Mucosa of gallbladder (tissue), 1 donor: Measurements from ENCODE around the gene MSI2. TPM values are rescaled to one million over a fixed set of nuclear protein-coding genes. Genes with fewer than 3 reads are reported as not detected.

Source experiments
- DNase-seq: peaks from one replicate; pipeline ENCODE4 v3.0.0-alpha.2; 2020; ENCODE audit warnings: low spot score
- total RNA-seq: library from RNA; stranded (reverse); gene quantifications from one replicate; pipeline ENCODE4 v1.2.1, GENCODE V29; 2021
- donor health status: DM: no; HTN: no; CAD: no.

Gene MSI2
- total RNA-seq, 1 donor from 2014 or later, result 133 TPM

DNA sequence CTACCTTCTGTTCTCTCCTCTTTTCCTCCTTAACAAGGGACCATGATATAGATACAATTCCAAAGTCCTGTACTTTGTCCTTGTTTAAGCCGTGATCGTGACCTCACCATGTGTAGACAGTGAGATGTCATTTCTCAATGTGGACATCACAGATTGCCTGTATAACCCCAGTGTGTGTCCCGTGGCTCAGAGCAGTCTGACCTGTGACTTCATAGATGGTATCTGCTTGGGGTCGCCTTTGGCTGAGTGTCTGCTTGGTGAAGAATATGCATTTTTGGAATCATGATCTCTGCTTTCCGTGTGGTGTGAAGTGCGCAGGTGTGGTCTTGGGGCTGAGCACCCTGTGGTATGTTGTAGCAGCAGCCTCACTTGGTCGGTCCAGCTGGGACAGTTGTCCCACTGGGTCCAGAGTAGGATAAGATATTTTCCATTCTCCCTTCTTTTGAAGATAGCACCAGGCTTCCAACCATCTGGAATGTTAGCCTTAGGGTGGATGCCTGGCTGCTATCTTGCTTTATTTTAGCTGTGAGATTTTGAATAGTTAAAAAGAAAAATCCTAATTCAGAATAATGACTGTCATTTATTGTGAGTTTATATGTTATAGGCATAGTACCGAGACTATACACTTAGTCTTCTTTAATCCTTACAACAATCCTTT, 13.4 kb downstream of the MSI2 start:
- no peak for DNase-seq

DNA sequence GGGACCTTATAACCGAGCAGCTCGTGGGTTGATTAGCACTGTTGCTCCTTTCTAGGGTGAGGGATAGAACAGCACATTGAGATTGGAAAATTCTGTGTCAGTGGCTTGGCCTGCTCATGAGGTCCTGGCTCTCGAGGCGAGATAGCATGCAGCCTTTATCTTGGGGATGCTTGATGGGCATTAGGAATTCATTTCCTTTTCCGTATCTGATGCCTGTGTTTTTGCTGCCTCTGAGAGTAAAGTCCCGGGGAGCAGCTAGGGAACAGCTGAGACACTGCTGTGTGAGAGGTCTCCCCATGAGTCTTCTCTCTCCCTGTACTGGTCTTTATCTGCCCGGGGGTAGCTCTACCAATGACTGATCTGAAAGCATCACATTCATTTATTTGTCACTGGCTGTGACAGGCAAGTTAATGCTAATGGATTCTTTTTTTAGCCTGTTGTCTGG, 14.5 kb downstream of the MSI2 start:
- no peak for DNase-seq

DNA sequence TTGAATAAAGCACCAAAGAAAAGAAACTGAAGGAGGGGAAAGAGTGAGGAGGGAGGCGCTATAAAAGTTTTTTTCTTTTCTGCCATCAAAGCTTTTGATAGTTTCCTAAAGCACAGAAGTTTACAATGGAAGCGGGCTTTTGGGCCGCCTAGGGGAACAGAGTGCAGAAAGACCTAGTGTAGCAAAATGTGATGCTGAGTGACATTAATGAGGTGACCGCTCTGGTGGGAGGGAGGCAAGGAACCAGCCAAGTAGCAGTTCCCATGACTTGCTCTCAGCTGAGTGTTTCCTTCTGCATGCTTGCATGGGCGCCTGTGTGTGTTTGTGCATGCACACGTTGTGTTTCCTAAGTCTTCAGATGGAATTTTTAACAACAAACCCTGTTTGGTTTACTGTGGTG, 15.5 kb downstream of the MSI2 start:
- DNase-seq, result no peak

DNA sequence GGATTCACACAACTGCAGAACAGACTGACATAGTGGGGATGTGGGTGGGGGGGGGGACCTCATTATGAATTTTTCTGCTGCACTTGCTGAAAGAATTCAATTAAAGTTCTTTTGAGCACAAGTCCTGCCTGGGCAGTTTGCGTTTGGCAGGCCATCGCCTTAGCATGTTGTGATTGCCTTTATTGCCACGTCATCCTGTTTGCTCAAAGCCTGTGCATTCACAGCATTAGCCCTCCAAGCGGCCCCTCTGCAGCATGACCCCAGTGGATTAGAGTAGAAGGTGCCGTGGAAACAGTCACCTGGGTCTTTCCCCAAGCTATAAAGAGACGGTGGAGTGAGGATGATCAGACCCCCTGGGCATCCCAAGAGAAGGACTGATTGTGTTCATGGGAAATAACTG, 17.2 kb downstream of the MSI2 start:
- DNase-seq, result no peak

DNA sequence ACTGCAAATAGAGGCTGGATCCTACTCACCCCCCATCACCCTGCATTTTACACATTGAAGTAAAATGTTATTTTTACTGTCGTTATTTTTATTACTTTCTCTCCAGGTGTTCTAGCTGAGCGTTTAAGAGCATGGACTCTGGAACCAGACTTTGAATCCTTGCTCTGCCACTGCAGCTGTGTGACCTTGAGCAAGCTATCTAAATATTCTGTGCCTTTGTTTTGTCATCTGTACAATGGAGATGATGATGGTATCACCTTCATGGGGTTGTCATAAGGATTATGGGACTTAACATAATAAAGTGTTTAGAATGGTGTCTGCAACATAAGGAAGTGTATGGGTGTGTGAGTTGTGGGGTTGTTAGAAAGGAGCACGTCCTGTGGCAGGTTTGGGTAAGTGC, 17.8 kb downstream of the MSI2 start:
- DNase-seq, result no peak

DNA sequence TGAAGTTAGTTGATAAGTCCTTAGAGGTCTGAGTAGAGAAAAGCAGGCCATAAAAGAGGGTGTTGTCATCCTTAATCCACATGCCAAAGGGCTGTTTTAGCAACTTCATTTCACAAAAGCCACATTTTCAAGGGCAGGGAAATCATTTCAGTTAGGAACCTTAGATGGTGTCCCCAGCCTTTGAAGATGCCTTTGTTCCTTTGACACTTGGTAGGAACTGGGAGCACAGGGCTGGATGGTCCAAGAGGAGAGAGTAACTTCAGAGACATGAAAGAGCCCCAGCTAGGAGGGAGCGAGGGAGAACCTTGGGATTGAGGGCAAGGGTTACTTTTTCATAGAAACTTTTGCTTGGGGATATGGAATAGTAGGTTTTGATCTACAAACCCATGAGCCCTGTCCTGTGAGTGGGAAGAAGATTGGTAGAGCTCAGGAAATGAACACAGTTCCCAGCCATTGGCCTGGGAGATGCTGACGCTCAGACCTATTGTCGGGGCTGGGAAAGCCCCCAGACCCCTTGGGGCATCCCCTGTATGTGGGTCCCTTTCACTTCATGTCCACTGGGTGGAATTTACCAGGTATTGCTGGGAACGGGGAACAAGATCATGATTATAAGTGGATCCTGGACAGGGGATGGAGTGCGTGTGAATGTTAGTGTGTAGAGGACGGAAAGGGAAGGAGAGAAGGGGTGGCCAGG, 18.9 kb downstream of the MSI2 start:
- no peak for DNase-seq

DNA sequence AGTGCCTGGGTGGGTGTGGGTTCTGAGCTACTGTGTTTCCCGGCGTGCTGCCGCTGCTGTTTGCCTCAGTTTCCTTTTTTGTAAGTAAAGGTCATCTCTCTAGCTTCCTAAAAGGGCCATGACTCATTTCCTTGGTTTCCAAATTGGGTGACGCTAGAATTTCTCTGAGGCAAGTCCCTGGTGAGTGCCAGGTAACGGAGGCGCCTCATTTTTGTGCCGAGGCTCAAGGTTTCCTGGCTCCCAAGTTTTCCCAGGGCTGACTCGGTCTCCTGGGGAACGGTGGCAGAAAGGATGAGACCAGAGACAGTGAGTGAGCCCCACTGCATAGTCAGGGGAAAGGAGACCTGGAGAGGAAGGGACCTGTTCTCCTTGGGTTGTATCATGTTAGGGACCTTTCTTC, 20.3 kb downstream of the MSI2 start:
- no peak for DNase-seq

DNA sequence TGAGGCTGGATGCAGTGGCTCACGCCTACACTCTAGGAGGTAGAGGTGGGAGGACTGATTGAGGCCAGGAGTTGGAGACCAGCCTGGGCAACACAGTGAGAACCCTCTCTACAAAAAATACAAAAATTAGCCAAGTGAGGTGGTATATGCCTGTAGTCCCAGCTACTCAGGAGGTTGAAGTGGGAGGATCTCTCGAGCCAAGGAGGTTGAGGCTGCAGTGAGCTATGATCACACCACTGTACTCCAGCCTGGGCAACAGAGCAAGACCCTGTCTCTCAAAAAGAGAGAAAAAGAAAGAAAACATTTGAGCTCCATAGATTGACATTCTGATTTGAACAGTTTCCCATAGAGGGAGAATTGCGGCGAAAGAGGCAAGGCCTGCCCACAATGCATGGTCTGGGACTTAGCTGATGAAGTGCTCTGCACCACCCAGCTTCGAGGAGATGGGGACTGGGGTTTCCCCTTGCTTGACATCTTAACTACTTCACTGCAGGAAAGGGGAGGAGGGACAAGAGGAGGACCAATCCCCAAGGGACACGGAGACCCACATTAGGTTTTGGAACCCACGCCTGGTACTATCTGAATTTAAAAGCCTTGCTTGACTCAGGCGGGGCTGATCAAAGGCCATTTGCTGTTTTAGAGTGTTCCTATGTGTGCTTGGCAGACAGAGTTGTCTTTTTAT, 21.7 kb downstream of the MSI2 start:
- DNase-seq, result no peak

DNA sequence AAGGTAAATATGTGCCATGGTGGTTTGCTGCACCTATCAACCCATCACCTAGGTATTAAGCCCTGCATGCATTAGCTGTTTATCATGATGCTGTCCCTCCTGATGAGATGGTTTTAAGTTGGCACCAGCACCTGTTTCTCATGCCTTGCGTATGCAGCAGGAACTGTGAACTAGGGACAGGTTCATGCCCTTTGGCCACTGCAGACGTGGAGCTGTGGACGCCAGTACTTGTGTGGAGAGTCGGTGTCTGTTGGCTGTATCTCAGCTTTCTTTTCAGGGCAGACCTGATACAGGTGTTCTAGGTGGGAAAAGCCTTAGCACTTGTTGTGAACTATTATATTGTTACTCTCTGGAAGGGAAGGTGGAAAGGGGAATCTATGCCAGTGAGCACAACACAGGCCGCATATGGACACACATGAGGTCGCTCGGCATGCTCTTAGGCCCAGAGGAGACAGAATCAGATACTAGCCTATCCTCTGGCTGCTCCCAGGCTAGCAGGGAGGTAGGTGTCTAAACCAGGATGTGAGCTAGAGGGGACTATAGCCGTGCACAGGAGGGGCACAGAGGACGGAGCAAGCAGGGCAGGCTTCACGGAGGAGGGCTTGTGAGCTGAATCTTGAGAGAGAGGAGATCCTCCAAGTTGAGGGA, 22.5 kb downstream of the MSI2 start:
- no peak for DNase-seq

DNA sequence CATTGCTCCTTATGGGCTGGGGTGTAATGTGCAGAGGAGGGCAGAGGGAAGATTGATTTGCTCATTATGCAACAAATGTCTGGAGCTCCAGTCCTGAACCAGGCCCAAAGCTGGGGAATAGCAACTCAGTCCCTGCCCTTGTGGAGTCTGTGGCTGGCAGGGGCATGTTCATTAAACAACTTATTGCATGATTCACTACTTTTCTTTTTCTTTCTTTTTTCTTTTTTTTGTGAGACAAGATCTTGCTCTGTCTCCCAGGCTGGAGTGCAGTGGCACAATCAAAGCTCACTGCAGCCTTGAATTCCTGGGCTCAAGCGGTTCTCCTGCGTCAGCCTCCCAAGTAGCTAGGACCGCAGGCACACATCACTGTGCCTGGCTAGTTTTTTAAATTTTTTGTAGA, 23.1 kb downstream of the MSI2 start:
- DNase-seq, result no peak

DNA sequence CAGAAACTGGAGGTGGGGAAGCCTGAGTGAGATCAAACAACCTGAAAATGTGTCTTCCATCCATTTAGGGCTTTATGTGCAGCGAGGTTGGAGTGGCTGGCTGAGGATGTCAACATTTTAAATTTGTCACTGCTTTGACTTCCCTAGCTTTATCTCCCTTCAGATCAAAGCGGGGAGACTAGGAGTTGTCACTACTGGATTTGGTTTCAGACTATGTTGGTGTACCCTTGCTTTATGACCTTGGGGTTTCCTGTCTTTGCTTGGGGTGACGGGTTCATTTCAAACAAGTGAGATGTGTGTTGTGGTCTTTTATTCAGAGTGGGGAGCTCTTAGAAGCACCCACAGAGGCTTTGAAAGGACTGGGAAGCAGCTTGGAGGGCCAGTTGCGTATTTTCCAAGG, 25.6 kb downstream of the MSI2 start:
- DNase-seq, result no peak

DNA sequence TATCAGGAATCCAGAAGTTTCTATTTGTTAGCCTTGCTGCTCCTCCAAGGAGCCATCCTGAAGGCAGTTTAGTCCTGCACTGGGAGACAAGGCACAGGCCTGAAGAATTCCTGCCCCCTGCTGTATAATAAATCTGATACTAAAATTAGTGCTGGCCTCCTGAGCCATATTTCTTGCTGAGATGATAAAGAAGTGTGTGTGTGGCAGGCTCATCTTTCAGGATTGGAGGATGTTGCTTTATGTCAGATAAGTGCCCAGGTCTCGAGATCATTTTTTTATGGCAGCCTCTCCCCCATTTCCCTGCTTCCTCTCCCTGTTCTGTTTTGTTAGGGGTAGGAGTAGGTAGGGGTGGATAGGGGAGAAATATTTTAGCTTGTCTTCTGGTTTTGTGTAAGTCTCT, 26.0 kb downstream of the MSI2 start:
- DNase-seq, result no peak

DNA sequence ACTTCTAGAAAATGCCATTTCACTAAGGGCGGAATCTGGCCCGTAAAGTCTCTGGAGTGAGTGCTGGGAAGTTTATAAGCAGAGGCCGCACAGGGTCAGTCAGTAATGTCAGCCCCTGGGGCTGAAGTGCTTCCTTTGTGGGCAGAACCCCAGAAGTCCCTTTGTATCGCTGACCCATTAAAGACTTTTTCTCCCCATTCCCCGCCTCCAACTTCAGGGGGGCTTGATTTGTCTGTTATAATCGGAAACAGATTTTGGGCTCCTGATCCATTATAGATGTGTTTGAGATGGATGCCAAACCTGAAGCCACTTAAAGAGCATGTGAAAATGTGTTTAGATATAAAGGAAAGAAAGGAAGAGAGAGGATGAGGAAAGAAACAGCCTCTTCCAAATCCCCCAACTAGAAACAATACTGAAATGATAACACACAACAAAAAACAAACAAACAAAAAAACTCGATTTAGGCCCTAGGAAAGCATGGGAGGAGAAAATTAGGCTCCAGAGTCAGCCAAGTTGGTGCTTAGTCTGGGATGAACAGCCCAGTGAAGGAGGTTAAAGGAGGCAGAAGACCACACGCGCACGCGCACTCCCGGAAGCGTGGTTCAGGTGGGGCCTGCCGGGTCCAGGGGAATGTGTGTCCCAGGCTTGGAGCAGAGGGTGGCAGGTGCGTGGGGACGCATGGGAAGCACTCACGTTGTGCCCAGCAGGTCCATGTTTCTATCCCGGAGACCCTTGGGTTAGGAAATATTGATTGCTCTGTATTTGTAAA, 27.1 kb downstream of the MSI2 start:
- DNase-seq, result no peak

DNA sequence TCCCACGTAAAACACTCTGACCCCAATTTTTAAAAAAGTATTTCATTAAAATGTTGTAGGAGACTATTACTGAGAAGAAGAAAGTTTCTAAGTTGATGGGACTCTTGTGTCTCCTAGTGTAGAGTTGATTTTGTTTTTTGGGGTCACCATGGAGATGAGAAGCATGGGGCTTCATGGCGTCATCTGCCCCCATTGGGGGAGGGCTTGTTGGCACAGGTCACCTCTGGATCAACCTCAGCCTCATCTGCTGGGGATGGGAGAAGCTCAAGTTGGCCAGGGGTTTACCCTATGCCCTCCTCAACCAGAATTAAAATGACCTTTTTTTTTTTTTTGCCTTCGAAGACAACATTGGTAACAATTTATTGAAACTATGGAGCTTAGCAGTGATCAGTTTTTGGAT, 28.3 kb downstream of the MSI2 start:
- no peak for DNase-seq

DNA sequence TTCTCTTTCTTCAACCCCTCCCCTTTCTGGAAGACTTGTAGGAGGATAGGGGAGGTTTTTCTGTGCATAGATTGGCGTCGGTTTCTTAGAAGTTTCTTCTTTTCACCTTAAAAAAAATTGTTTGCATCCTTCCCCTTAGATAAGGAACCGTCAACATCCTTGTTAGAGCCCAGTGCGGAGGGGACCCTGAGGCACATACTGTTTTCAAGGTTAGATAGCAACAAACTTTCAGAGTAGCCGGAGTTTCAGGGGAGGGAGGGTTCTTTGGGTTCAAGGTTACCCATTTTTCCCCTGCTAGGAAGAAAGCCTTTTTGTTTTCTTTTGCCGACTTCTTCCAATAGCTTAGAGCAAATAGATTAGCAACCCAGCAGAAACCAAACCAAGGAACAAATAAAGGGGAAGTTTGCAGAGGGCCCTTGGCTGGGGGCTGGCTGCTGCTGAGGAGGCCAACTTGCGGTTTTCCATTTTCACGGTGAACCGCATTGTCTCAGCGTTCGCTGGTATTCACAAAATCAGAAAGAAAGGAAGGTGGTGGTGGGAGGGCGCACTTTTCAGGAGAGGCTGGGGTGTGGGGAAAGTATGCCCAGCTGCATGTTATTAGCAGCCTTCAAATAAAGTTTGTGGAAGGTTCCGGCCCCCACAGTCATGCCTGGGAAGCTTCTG, 28.8 kb downstream of the MSI2 start:
- DNase-seq, result no peak

DNA sequence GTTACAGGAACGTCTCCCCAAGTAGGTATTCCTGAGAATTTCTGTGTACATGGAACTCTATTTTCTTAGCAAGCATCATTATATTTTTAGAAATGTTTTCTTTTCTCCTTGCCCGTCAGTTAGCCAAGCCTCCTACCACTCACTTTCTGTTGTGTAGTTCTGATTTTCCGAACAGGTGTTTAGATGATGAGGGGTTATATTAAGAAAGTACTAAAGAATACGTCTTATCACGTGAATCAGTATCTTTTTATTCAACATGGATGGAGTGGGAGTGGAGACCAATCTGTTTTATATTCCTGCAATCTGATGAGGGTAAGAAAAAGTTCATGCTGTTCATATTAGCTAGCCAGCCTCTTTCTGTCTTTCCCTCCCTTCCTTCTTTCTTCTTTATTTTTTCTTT, 29.4 kb downstream of the MSI2 start:
- DNase-seq, result no peak

DNA sequence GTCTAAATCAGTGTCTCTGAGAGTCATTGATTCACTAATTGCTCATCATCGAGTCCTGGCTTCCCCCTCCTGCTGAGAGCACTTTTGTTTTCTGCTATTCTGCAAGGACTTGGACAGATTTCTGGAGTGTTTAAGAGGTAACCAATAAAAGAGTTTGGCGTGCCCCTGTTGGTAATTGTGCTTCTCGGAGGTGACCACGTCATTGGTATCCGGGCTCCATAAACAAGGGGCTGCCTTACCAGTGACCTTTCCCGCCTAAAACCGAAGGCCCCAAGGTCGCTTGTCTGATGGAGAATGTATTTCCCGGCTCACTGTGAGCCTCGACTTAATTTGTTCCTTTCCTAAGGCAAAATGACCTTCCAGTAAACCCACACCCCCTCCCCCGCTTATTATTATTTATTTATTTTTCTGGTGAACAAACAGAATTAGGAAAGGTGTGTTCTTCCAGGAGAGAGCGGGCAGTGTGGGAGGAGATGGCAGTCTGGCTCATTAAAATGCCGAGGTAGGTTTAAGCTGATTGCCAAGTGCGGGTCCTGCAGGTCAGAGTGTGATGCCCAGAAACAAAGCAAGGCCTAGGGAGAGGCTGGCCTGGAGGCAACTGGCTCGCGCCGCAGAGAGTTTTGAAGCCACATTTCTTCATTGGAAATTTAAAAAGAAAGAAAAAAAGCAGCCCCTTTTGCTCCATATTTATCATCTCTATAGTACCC, 30.2 kb downstream of the MSI2 start:
- DNase-seq, result no peak

DNA sequence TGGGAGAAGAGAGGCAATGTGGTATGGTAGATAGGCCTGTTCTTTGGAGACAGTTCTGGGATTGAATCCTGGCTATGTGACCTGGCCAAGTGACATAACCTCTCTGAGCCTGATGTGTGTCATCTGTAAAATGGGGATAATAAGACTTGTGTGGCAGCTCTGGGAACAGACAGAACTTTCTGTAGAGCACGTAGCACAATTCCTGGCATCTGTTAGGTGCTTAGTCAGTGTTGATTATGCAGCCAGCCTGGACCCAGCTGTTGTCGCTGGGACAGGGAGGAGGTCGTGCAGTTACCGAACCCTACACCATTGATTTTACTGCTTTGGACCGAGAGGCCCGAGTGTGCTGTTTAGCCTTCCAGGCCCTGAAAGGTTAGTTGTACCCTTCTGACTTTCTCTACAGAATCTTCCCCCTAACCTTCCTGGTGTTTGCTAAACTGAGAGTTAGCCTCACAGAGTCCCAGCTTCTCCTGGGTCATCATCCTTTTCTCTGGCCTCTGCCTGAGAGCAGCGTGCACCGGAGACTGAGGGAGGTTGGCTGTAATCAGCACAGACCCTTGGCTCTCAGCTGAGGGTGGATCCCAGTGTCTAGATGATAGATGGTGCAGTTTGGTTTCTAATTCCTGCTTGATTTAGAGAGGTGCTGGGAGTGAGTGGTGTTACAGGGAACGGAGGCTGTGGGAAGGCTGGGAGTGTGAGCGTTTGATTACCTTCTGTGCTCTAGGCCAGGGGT, 31.9 kb downstream of the MSI2 start:
- DNase-seq, result no peak

DNA sequence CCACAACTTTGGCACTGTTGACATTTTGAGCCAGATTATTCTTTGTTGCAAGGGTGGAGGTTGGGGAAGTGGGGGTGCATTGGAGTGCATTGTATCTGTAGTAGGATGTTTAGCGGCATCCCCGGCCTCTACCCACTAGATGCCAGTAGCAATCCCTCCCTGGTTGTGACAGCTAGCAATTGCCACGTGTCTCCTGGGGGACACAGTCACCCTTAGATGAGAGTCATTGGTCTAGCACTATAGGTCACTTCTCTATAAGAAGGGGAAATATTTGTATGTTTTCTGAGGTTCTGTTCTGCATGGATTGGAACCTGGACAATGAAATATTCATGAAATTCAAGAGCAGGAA, 32.4 kb downstream of the MSI2 start:
- DNase-seq, result no peak

DNA sequence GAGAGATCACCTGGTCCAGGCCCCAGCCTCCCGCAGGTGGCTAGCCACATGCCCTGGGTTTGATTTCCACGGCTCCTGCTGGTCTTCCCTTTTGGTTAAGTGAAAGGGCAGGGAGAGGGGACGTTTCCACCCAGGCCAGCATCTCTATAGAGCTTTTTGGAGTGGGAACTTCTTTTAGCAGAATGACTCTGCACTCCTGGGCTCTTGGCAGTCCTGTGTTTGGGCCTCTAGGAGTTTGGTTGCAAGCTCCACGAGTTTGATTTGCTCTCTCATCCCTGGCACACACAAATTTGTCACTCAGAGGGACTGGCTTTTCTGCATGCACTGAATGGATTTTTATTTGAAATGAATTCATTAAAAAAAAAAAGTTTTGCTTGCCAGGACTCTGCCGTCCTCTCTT, 32.8 kb downstream of the MSI2 start:
- no peak for DNase-seq
